Small intestine (tissue), 16 donors: Measurements from ENCODE around the gene DHRS13. TPM values are rescaled to one million over a fixed set of nuclear protein-coding genes. Genes with fewer than 3 reads are reported as not detected.

Experiments
- DNase-seq, 2 donors: peaks; one replicate each; pipeline versions ENCODE4 v3.0.0 to v3.0.0-alpha.2; 2013
- FAIRE-seq: peaks from 2 replicates; lab custom pipeline; 2012; peaks lifted over from hg19 to GRCh38; lab: Jason Lieb, UNC
- H3K27ac ChIP-seq, 3 donors: one replicate each; pipeline ENCODE4 v1.5.1; 2013; ENCODE audit warnings: low read length in 2 of 3, mild to moderate bottlenecking in 2 of 3, control low read depth in 1 of 3, inconsistent platforms in 1 of 3, low read depth in 1 of 3, moderate library complexity in 1 of 3
- H3K27me3 ChIP-seq, 3 donors: one replicate each; pipeline ENCODE4 v1.6.1; 2013; ENCODE audit warnings: low read length in 3 of 3, inconsistent platforms in 1 of 3; ENCODE audit not compliant: control insufficient read depth in 3 of 3, insufficient read depth in 3 of 3
- H3K36me3 ChIP-seq, 3 donors: one replicate each; pipeline ENCODE4 v1.6.1; 2013; ENCODE audit warnings: low read length in 3 of 3, inconsistent platforms in 1 of 3, low read depth in 1 of 3, mild to moderate bottlenecking in 1 of 3, moderate library complexity in 1 of 3; ENCODE audit not compliant: control insufficient read depth in 3 of 3, insufficient read depth in 2 of 3
- H3K4me1 ChIP-seq, 3 donors: one replicate each; pipeline ENCODE4 v1.6.1; 2013; ENCODE audit warnings: low read length in 2 of 3, inconsistent platforms in 1 of 3, low read depth in 1 of 3, mild to moderate bottlenecking in 1 of 3, moderate library complexity in 1 of 3; ENCODE audit not compliant: control insufficient read depth in 3 of 3, insufficient read depth in 2 of 3
- H3K4me3 ChIP-seq, 3 donors: one replicate each; pipeline ENCODE4 v1.5.1; 2013; ENCODE audit warnings: low read length in 3 of 3, control low read depth in 1 of 3, inconsistent platforms in 1 of 3, low read depth in 1 of 3, mild to moderate bottlenecking in 1 of 3, moderate library complexity in 1 of 3
- H3K9me3 ChIP-seq, 2 donors: one replicate each; pipeline ENCODE4 v1.6.1; 2013; ENCODE audit warnings: low read depth in 1 of 2, low read length in 1 of 2; ENCODE audit not compliant: control insufficient read depth in 2 of 2, insufficient read depth in 1 of 2
- WGBS, 3 donors: extraction: QIAGEN DNeasy Blood & Tissue Kit; methylation state at CpG; one replicate each; pipeline ENCODE4 v1.1.7; 2013; 5-methylcytosine and 5-hydroxymethylcytosine counted together
- long read RNA-seq, 10 donors: transcript quantifications; one replicate each; lab custom pipeline, GENCODE V29; 2026
- polyA plus RNA-seq, 4 donors: library from polyadenylated mRNA; stranded (reverse) in 3 of 4; unstranded in 1 of 4; fragments of 200-250 nt in 3 of 4; fragments of 120-200 nt in 1 of 4; gene quantifications; one replicate each; pipeline versions ENCODE4 v1.2.1 to v1.2.3, GENCODE V29; 2013
- donor health status: healthy with polysubstance abuse.
- donor health status: control.
- donor health status: control.
- donor health status: Bipolar disorder and iron deficiency.
- donor health status: healthy.

Gene DHRS13
- polyA plus RNA-seq = 10 to 100 TPM in 2 of 4 donors, 1 to 10 TPM in 2; 7.3 to 11.3 (median 8.8) TPM
- long read RNA-seq, donor 1 = 0 reads
- long read RNA-seq, donor 2, partial matches to known transcripts = 0 of 1 reads
- long read RNA-seq, donor 2, other reads (novel, unspliced or antisense) = 0 of 1 reads
- long read RNA-seq, donor 3, partial matches to known transcripts = 0 of 3 reads
- long read RNA-seq, donor 3, other reads (novel, unspliced or antisense) = 0 of 3 reads
- long read RNA-seq, donor 4 = 0 reads
- long read RNA-seq, donor 5 = 0 reads
- long read RNA-seq, donor 6, partial matches to known transcripts = 0 of 2 reads
- long read RNA-seq, donor 6, other reads (novel, unspliced or antisense) = 0 of 2 reads
- long read RNA-seq, donor 7, partial matches to known transcripts = 0 of 3 reads
- long read RNA-seq, donor 7, other reads (novel, unspliced or antisense) = 0 of 3 reads
- long read RNA-seq, donor 8 = 0 reads
- long read RNA-seq, donor 9, partial matches to known transcripts = 0 of 2 reads
- long read RNA-seq, donor 9, other reads (novel, unspliced or antisense) = 0 of 2 reads
- long read RNA-seq, donor 10, transcript DHRS13-201 (5 exons, 1,921 nt) = major isoform, 5 of 5 reads
- long read RNA-seq, donor 10, partial matches to known transcripts = 0 of 5 reads
- long read RNA-seq, donor 10, other reads (novel, unspliced or antisense) = 0 of 5 reads

DNA sequence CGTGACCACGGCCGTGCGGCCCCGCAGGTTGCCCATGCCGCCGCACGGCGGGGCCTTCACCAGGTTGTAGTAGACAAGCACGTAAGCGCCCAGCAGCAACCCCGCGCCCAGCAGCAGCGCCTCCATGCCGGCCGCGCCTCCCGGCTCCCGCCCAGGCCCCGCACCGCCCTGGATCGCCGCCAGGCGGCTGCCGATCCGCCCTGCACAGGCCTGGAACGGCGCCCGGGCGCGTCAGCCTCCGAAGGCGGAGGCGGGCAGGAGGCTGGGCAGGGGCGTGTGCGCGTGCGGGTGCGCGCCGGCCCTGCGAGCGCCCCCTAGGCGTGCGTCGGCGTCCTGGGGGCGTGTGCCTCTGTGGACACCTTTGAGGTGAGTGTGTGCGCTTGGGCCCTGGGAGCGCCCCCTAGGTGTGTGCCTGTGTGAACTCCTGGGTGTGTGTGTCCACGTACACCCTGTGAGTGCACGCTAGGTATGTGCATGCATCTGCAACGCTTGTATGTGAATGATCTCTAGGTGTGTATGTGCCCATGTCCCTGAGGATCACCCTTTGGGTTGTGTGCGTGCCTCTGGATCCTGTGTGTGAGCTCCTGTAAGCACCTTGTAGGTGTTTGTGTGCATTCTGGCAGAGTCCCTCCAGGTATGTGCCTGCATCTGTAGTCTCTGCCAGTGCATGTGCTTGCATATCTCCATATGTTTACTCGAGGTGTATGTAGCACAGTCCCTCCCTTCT lies at the start of gene DHRS13:
Gene DHRS13 (minus strand): TSS at position 261 of the 727 bp plus-strand sequence. CDS start 135 bp downstream, at position 126.
- Histone ChIP-seq H3K4me3 (peak within 1 kb of the TSS; percentile 61 to 67 (median 62)), H3K36me3 (peaks cover 3 to 37% (median 7%) of the 10 kb centered on the region in 3 donors), H3K9me3 (no peaks in the 10 kb centered on the region), H3K4me1 (peaks cover 2 to 19% (median 4%) of the 10 kb centered on the region in 3 donors), H3K27me3 (no peaks in the 10 kb centered on the region), H3K27ac (peak within 1 kb of the TSS; percentile 83 to 87 (median 83))
- peak; percentile 95 to 98 for DNase-seq
- no peak for FAIRE-seq
- 0 to 1% (median 1%) methylated on average over 45 to 55 of the region's 55 CpGs for WGBS, 3 donors

- Histone ChIP-seq H3K4me3 (peak overlapping the region in 2 of 3 donors; percentile 53 to 72), H3K9me3 (no peaks in the 10 kb centered on the region), H3K27ac (peak overlapping the region; percentile 96 to 100 (median 99)), H3K36me3 (peaks cover 0 to 2% (median 0%) of the 10 kb centered on the region in 3 donors), H3K27me3 (no peaks in the 10 kb centered on the region), H3K4me1 (peaks cover 0 to 6% (median 6%) of the 10 kb centered on the region in 3 donors)
- peak; percentile 99 to 100 for DNase-seq
- 5% methylated on average over 36 of the region's 36 CpGs for WGBS, 3 donors
- FAIRE-seq = peak; percentile 79
Observed at GRCh38 chr17:28951991-28952975, 49.4 kb upstream of the DHRS13 start.

- peaks cover 0 to 6% (median 6%) of the 10 kb centered on the region in 3 donors for H3K4me1 ChIP-seq
- FAIRE-seq = no peak
- H3K36me3 ChIP-seq = peaks cover 0 to 8% (median 0%) of the 10 kb centered on the region in 3 donors
- H3K27ac ChIP-seq = peak within 1 kb of the TSS; percentile 96 to 100 (median 99)
- no peaks in the 10 kb centered on the region for H3K9me3 ChIP-seq
- H3K27me3 ChIP-seq = no peaks in the 10 kb centered on the region
- 0 to 1% (median 1%) methylated on average over 37 to 51 of the region's 51 CpGs for WGBS, 3 donors
- peak; percentile 100 for DNase-seq
- peak within 1 kb of the TSS; percentile 72 to 98 (median 93) for H3K4me3 ChIP-seq
Observed at GRCh38 chr17:28951428-28951990, 48.6 kb upstream of the DHRS13 start, which contains the start of gene PHF12. Gene PHF12, minus strand, starts transcription at chr17:28951518. Its CDS starts 558 bp downstream, at chr17:28950960.

- whole genome bisulfite sequencing, 3 donors = 0 to 2% (median 1%) methylated on average over 22 to 51 of the region's 51 CpGs
- H3K4me1 ChIP-seq = peaks cover 5 to 6% (median 6%) of the 10 kb centered on the region in 3 donors
- H3K27ac ChIP-seq = peak overlapping the region; percentile 85 to 94 (median 88)
- DNase-seq (no peak), FAIRE-seq (no peak)
- peaks cover 0 to 8% (median 0%) of the 10 kb centered on the region in 3 donors for H3K36me3 ChIP-seq
- H3K4me3 ChIP-seq = peak overlapping the region; percentile 62 to 98 (median 93)
- no peaks in the 10 kb centered on the region for H3K9me3 ChIP-seq
- no peaks in the 10 kb centered on the region for H3K27me3 ChIP-seq
Observed at GRCh38 chr17:28950752-28951427, 48.0 kb upstream of the DHRS13 start.

GRCh38 chr17:28950017-28950751 lies 47.3 kb upstream of the DHRS13 start:
- FAIRE-seq (no peak), DNase-seq (peak; percentile 40 to 65)
- H3K27ac ChIP-seq = peak overlapping the region; percentile 84 to 94 (median 85)
- no peaks in the 10 kb centered on the region for H3K9me3 ChIP-seq
- H3K4me1 ChIP-seq = peaks cover 6 to 8% (median 6%) of the 10 kb centered on the region in 3 donors
- peak overlapping the region; percentile 62 to 98 (median 93) for H3K4me3 ChIP-seq
- H3K36me3 ChIP-seq = peaks cover 0 to 10% (median 0%) of the 10 kb centered on the region in 3 donors
- WGBS, 3 donors = 0% methylated on average over 43 of the region's 43 CpGs
- no peaks in the 10 kb centered on the region for H3K27me3 ChIP-seq

DNA sequence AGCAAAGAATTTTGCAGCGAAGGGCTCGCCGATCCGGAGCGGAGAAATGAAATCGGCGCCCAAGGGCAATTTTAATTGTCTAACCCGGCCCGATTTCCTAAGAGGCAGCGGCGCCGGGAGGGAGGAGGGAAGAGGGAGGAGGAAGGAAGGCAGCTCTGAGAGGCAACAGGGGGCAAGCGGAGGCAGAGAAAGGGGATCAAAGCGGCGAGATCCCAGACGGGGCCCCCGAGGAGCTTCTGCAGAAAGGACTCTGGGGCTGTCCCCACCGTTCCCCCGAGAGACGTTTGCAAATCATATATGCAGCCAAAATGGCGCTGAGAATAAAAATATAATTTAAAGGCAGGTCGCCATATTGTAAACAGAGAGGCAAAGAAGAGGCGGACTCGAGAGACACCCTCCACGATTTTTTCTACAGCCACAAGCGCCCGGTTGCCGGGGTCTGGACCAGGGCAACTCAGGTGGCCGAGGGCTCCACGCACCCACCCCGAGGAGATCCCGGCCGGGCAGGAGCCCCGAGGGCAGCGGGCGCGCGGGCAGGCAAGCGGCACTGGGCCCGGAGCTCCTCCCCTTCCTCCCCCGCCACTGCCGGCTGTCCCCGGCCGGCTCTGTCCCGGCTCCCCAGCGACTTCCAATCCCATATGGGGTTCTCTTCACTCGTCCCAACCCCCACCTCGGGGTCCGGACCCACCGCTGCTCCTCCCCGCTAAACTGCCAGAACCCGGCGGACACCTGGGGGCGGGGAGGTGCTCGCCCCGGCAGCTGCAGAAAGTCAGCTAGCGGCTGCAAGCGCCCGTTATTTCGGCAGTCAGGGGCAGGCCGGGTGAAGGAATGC lies 46.5 kb upstream of the DHRS13 start:
- Histone ChIP-seq H3K4me3 (peak overlapping the region; percentile 62 to 98 (median 93)), H3K9me3 (no peaks in the 10 kb centered on the region), H3K36me3 (peaks cover 0 to 17% (median 0%) of the 10 kb centered on the region in 3 donors), H3K27ac (peak overlapping the region; percentile 84 to 94 (median 85)), H3K4me1 (peaks cover 6 to 8% (median 6%) of the 10 kb centered on the region in 3 donors), H3K27me3 (no peaks in the 10 kb centered on the region)
- FAIRE-seq (no peak), DNase-seq (peak; percentile 72 to 85)
- WGBS, 3 donors = 0 to 1% (median 0%) methylated on average over 56 to 61 of the region's 61 CpGs
